SK-N-SH (cell line): ENCODE measurements around the gene MYO9A. TPM values are rescaled to one million over a fixed set of nuclear protein-coding genes. Genes with fewer than 3 reads are reported as not detected.

Experiments used
- CTCF ChIA-PET: fragments of 300-600, 350-600 bp; formaldehyde crosslinking; extraction: SDS; loops from one replicate; lab custom pipeline; 2021; lab: Yijun Ruan, JAX
- POLR2A ChIA-PET: fragments of 350-600 bp; sonication (Branson Sonifier 250); formaldehyde crosslinking; extraction: SDS; loops from one replicate; lab custom pipeline; 2020; ENCODE audit warnings: antibody characterized with exemption, inconsistent platforms; lab: Yijun Ruan, JAX
- DNase-seq: peaks from one replicate; pipeline ENCODE4 v3.0.0; 2012
- H2AFZ ChIP-seq: fragments of 200-600 bp; sonication (generic); 2 replicates; pipeline ENCODE4 v1.8.1; 2016; ENCODE audit warnings: antibody characterized with exemption, mild to moderate bottlenecking, low read depth
- H3F3A ChIP-seq: fragments of 200-600 bp; sonication (generic); replicated peaks from 2 replicates; pipeline ENCODE3; 2016; ENCODE audit warnings: antibody characterized with exemption, mild to moderate bottlenecking; ENCODE audit not compliant: insufficient read depth
- H3K27ac ChIP-seq, 2 experiments: fragments of 200-500 bp in 1 of 2; fragments of 200-600 bp in 1 of 2; sonication (Bioruptor generic) in 1 of 2; sonication (generic), shearing (Covaris generic) in 1 of 2; 2 replicates each; pipeline versions ENCODE4 v1.5.1 to v1.6.1; 2014 to 2016; ENCODE audit warnings: low read depth in 2 of 2, inconsistent platforms in 1 of 2, low read length in 1 of 2, mild to moderate bottlenecking in 1 of 2, mixed read lengths in 1 of 2
- H3K27me3 ChIP-seq: fragments of 200-600 bp; sonication (generic), shearing (Covaris generic); 2 replicates; pipeline ENCODE4 v1.6.1; 2016; ENCODE audit warnings: mixed run types; ENCODE audit not compliant: insufficient read depth
- H3K36me3 ChIP-seq, 2 experiments: fragments of 200-500 bp in 1 of 2; fragments of 200-600 bp in 1 of 2; sonication (Bioruptor generic) in 1 of 2; sonication (generic) in 1 of 2; replicated peaks in 1 of 2; 2 replicates each; pipeline versions ENCODE3 to v1.5.1; 2014 to 2016; ENCODE audit warnings: low read length in 1 of 2, mild to moderate bottlenecking in 1 of 2; ENCODE audit not compliant: insufficient read depth in 2 of 2, control insufficient read depth in 1 of 2
- H3K4me1 ChIP-seq, 2 experiments: fragments of 200-500 bp in 1 of 2; fragments of 200-600 bp in 1 of 2; sonication (Bioruptor generic) in 1 of 2; sonication (generic), shearing (Covaris generic) in 1 of 2; 2 replicates each; pipeline versions ENCODE4 v1.5.1 to v1.6.1; 2014 to 2016; ENCODE audit warnings: low read depth in 1 of 2, low read length in 1 of 2, mixed run types in 1 of 2; ENCODE audit not compliant: insufficient read depth in 2 of 2, control insufficient read depth in 1 of 2
- H3K4me2 ChIP-seq: fragments of 200-600 bp; sonication (generic), shearing (Covaris generic); 2 replicates; pipeline ENCODE4 v1.6.1; 2017; ENCODE audit warnings: mixed run types
- H3K4me3 ChIP-seq, 2 experiments: fragments of 200-500 bp in 1 of 2; fragments of 200-600 bp in 1 of 2; sonication (Bioruptor generic) in 1 of 2; sonication (generic), shearing (Covaris generic) in 1 of 2; 2 replicates each; pipeline versions ENCODE4 v1.5.1 to v1.8.1; 2014 to 2016; ENCODE audit warnings: low read depth in 2 of 2, inconsistent platforms in 1 of 2, low read length in 1 of 2, mild to moderate bottlenecking in 1 of 2, mixed read lengths in 1 of 2, moderate library complexity in 1 of 2
- H3K79me2 ChIP-seq: fragments of 200-600 bp; sonication (generic); 2 replicates; pipeline ENCODE4 v1.8.1; 2017; ENCODE audit warnings: mild to moderate bottlenecking; ENCODE audit not compliant: insufficient read depth
- H3K9ac ChIP-seq: fragments of 200-600 bp; sonication (generic); 2 replicates; pipeline ENCODE4 v1.6.1; 2017; ENCODE audit warnings: mixed run types
- H3K9me2 ChIP-seq: fragments of 200-600 bp; sonication (generic); 2 replicates; pipeline ENCODE4 v1.6.1; 2017; ENCODE audit warnings: mixed run types
- H3K9me3 ChIP-seq: fragments of 200-600 bp; sonication (generic); 2 replicates; pipeline ENCODE4 v1.6.1; 2017; ENCODE audit warnings: mixed run types, mild to moderate bottlenecking, moderate library complexity
- H4K20me1 ChIP-seq: fragments of 200-600 bp; sonication (generic); 2 replicates; pipeline ENCODE4 v1.6.1; 2017; ENCODE audit warnings: mild to moderate bottlenecking, mixed run types; ENCODE audit not compliant: insufficient read depth
- ELF1 ChIP-seq: IDR thresholded peaks from 2 replicates; pipeline ENCODE4 v1.4.0; 2012
- EP300 ChIP-seq, 2 experiments: IDR thresholded peaks; 2 replicates each; pipeline versions ENCODE4 v1.4.0 to v1.6.1; 2012; ENCODE audit warnings: borderline replicate concordance in 1 of 2, low read depth in 1 of 2, low read length in 1 of 2
- GABPA ChIP-seq: IDR thresholded peaks from 2 replicates; pipeline ENCODE4 v1.4.0; 2012; ENCODE audit warnings: low read depth, mild to moderate bottlenecking
- GATA2 ChIP-seq: sonication (generic); formaldehyde crosslinking; IDR thresholded peaks from 2 replicates; pipeline ENCODE4 v1.5.0; 2020; ENCODE audit warnings: mild to moderate bottlenecking, missing genetic modification reagents
- JUND ChIP-seq: IDR thresholded peaks from 2 replicates; pipeline ENCODE4 v1.4.0; 2012
- MAX ChIP-seq: IDR thresholded peaks from 2 replicates; pipeline ENCODE4 v1.4.0; 2012; ENCODE audit warnings: low read depth
- MEF2A ChIP-seq: IDR thresholded peaks from 2 replicates; pipeline ENCODE4 v1.4.0; 2012; ENCODE audit warnings: low read depth, borderline replicate concordance
- NFIC ChIP-seq: IDR thresholded peaks from 2 replicates; pipeline ENCODE4 v1.4.0; 2012; ENCODE audit warnings: borderline replicate concordance
- RAD21 ChIP-seq: IDR thresholded peaks from 2 replicates; pipeline ENCODE4 v1.6.1; 2012; ENCODE audit warnings: mild to moderate bottlenecking, low read length
- REST ChIP-seq: IDR thresholded peaks from 2 replicates; pipeline ENCODE4 v1.6.1; 2012; ENCODE audit warnings: mild to moderate bottlenecking, low read depth, low read length, moderate library complexity
- RFX5 ChIP-seq: IDR thresholded peaks from 2 replicates; pipeline ENCODE4 v1.6.1; 2012; ENCODE audit warnings: mild to moderate bottlenecking, improper control_type of control experiment, low read length
- SMC3 ChIP-seq: IDR thresholded peaks from 2 replicates; pipeline ENCODE4 v1.6.1; 2012; ENCODE audit warnings: low read depth, low read length, improper control_type of control experiment
- TEAD4 ChIP-seq: IDR thresholded peaks from 2 replicates; pipeline ENCODE4 v1.4.0; 2012; ENCODE audit warnings: mild to moderate bottlenecking, borderline replicate concordance; ENCODE audit not compliant: insufficient read depth
- YY1 ChIP-seq: IDR thresholded peaks from 2 replicates; pipeline ENCODE4 v1.4.0; 2012; ENCODE audit warnings: low read depth, mild to moderate bottlenecking
- WGBS: methylation state at CpG from one replicate; pipeline ENCODE4 v1.1.6; 2017; ENCODE audit warnings: low lambda C conversion rate; 5-methylcytosine and 5-hydroxymethylcytosine counted together
- polyA plus RNA-seq, 3 experiments: library from polyadenylated mRNA; depleted of rRNA; stranded (reverse); fragments of >200 nt; gene quantifications; 2 replicates each; pipeline ENCODE4 v1.2.3, GENCODE V29; 2012
- TF ChIP-seq, protein P1 (sequence below): fragments of 150-350 bp; IDR thresholded peaks from 2 replicates; pipeline ENCODE4 v1.6.1; 2016; ENCODE audit warnings: mild to moderate bottlenecking, low read depth, low read length
- TF ChIP-seq, protein P2 (sequence below): IDR thresholded peaks from 2 replicates; pipeline ENCODE4; 2012

The MYO9A gene
- polyA plus RNA-seq, 1 of the 3 experiments (the other 2 are of a cell fraction) = 4.1 TPM

- H3K79me2 ChIP-seq = no peaks in the 10 kb centered on the region
- H3K9ac ChIP-seq = no peak overlapping the region
- no peak overlapping the region for H3K4me3 ChIP-seq
- no peaks in the 10 kb centered on the region for H3K27me3 ChIP-seq
- no peak overlapping the region for H3K27ac ChIP-seq
- H3K4me1 ChIP-seq = peaks cover 10% of the 10 kb centered on the region in 2 experiments; a peak in 1 of 4 replicates
- H3K9me3 ChIP-seq = no peaks in the 10 kb centered on the region
- no peak for TF ChIP-seq NFIC
- no peak for TF ChIP-seq JUND
- no peak for TF ChIP-seq REST
- no peak for DNase-seq
- no peaks in the 10 kb centered on the region for H4K20me1 ChIP-seq
- H3K36me3 ChIP-seq = no peaks in the 10 kb centered on the region
- H3F3A ChIP-seq = no peaks in the 10 kb centered on the region
- CTCF ChIA-PET = interaction anchor here (0.6 to 2.9 kb wide), 5 partner anchors 10 to 410 kb away, joined by 3 to 16 read pairs (median 3); no protein-coding TSS in a partner anchor
- WGBS = 96% methylated on average over 5 of the region's 5 CpGs
- H2AFZ ChIP-seq = no peak overlapping the region
- H3K4me2 ChIP-seq = no peak overlapping the region
- H3K9me2 ChIP-seq = no peaks in the 10 kb centered on the region
- POLR2A ChIA-PET = no interaction called here
Measured at GRCh38 chr15:72153269-72154000, 35.5 kb upstream of the MYO9A start.

- POLR2A ChIA-PET = no interaction called here
- Histone ChIP-seq H3K4me1 (no peaks in the 10 kb centered on the region), H3K4me3 (no peak overlapping the region), H3K4me2 (no peak overlapping the region), H3K27me3 (no peaks in the 10 kb centered on the region), H2AFZ (no peak overlapping the region), H3K36me3 (no peaks in the 10 kb centered on the region), H3K27ac (no peak overlapping the region), H4K20me1 (no peaks in the 10 kb centered on the region), H3F3A (peaks cover 3% of the 10 kb centered on the region), H3K9me2 (no peaks in the 10 kb centered on the region), H3K79me2 (no peaks in the 10 kb centered on the region), H3K9me3 (no peaks in the 10 kb centered on the region), H3K9ac (no peak overlapping the region)
- CTCF ChIA-PET = interaction anchor here (5.6 kb wide), 1 partner anchor 9 kb away, joined by 31 read pairs; no protein-coding TSS in a partner anchor
- DNase-seq = no peak
- 76% methylated on average over 2 of the region's 2 CpGs for WGBS
- TF ChIP-seq, protein P1, sequence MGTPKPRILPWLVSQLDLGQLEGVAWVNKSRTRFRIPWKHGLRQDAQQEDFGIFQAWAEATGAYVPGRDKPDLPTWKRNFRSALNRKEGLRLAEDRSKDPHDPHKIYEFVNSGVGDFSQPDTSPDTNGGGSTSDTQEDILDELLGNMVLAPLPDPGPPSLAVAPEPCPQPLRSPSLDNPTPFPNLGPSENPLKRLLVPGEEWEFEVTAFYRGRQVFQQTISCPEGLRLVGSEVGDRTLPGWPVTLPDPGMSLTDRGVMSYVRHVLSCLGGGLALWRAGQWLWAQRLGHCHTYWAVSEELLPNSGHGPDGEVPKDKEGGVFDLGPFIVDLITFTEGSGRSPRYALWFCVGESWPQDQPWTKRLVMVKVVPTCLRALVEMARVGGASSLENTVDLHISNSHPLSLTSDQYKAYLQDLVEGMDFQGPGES = no peak
- TF ChIP-seq REST = no peak
- TF ChIP-seq GATA2 = no peak
- no peak for TF ChIP-seq NFIC
- TF ChIP-seq TEAD4 = no peak
- no peak for TF ChIP-seq RFX5
- no peak for TF ChIP-seq EP300 (IDR thresholded peaks at IDR 0.05; ENCODE audit: borderline replicate concordance in 1 of 2, low read depth in 1 of 2, low read length in 1 of 2)
- no peak for TF ChIP-seq ELF1
- no peak for TF ChIP-seq SMC3
- TF ChIP-seq YY1 = no peak
- TF ChIP-seq RAD21 = no peak
- TF ChIP-seq GABPA = no peak
- no peak for TF ChIP-seq MAX
- TF ChIP-seq MEF2A = no peak
- TF ChIP-seq, protein P2, sequence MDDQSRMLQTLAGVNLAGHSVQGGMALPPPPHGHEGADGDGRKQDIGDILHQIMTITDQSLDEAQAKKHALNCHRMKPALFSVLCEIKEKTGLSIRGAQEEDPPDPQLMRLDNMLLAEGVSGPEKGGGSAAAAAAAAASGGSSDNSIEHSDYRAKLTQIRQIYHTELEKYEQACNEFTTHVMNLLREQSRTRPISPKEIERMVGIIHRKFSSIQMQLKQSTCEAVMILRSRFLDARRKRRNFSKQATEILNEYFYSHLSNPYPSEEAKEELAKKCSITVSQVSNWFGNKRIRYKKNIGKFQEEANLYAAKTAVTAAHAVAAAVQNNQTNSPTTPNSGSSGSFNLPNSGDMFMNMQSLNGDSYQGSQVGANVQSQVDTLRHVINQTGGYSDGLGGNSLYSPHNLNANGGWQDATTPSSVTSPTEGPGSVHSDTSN = no peak
Measured at GRCh38 chr15:72147418-72147817, 29.5 kb upstream of the MYO9A start.
